Measurements from ENCODE around the gene NRXN3.

DNA sequence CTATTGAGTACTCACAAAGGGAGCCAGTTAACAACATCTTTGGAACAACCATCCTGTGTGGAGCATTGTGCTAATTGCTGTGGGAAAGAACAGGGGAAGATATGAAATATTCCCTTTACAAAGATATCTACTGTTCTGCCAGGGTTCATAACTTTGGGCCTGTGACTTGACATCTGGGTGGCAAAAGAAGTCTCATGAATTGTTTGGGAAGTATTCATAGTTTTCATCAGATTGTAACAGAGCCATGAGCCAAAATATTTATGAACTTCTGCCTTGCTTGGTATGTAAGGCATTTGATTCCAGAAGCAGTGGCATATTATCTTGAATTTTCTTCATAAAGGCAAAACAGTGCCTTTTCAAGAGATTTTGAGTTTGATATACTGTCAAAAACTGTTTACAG, 1224.9 kb downstream of the NRXN3 start:
- TF ChIP-seq, protein P1, sequence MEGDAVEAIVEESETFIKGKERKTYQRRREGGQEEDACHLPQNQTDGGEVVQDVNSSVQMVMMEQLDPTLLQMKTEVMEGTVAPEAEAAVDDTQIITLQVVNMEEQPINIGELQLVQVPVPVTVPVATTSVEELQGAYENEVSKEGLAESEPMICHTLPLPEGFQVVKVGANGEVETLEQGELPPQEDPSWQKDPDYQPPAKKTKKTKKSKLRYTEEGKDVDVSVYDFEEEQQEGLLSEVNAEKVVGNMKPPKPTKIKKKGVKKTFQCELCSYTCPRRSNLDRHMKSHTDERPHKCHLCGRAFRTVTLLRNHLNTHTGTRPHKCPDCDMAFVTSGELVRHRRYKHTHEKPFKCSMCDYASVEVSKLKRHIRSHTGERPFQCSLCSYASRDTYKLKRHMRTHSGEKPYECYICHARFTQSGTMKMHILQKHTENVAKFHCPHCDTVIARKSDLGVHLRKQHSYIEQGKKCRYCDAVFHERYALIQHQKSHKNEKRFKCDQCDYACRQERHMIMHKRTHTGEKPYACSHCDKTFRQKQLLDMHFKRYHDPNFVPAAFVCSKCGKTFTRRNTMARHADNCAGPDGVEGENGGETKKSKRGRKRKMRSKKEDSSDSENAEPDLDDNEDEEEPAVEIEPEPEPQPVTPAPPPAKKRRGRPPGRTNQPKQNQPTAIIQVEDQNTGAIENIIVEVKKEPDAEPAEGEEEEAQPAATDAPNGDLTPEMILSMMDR (IDR thresholded peaks at IDR 0.05) = no peak
- TF ChIP-seq POLR2AphosphoS5 (IDR thresholded peaks at IDR 0.05; ENCODE audit: low read depth, low read length) = no peak
- TF ChIP-seq TCF7L2 (IDR thresholded peaks at IDR 0.05; ENCODE audit: low read depth, low read length) = no peak

Measured in Panc1 (cell line).